HG02852 (cell line): Measurements from ENCODE around the gene MCCD1.

ENCODE experiments used
- ATAC-seq: cut with Tn5 transposase; IDR thresholded peaks from one replicate; pipeline ENCODE4 v1.9.1; 2021; ENCODE audit warnings: mild to moderate bottlenecking, moderate library complexity; ENCODE audit not compliant: unreplicated experiment

Gene MCCD1

GRCh38 chr6:31568537-31568961, 39.8 kb downstream of the MCCD1 start:
- peak; percentile 54 for ATAC-seq

DNA sequence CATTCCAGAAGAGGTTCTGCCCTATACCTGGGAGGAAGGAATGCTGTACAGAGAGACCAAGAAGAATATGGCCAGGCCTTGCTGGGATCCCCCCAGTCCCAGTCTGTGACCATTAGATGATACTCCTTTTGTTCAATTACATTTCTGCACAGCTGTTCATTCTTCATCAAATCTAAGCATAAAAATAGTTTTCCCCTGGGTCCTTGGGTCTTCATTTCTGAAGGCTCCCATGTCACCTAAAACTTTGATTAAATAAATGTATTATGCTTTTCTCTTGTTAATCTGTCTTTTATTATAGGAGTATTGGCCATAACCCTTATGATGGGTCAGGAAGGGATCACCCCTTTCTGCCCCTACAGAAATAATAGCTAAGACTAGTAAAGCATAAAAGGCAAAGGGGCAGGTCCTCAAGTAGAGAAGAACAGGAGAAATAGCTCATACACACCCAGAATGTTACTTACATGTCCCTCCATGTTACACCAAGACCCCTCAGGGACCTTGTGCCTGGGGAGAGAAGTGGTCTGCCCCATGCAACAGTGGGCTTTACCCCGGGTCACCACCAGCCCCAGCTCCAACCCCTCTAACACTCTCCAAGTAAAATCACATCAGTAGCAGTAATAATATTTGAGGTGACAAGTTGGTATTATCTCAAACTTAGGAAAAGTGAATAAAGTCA, 41.2 kb downstream of the MCCD1 start:
- ATAC-seq: no peak

DNA sequence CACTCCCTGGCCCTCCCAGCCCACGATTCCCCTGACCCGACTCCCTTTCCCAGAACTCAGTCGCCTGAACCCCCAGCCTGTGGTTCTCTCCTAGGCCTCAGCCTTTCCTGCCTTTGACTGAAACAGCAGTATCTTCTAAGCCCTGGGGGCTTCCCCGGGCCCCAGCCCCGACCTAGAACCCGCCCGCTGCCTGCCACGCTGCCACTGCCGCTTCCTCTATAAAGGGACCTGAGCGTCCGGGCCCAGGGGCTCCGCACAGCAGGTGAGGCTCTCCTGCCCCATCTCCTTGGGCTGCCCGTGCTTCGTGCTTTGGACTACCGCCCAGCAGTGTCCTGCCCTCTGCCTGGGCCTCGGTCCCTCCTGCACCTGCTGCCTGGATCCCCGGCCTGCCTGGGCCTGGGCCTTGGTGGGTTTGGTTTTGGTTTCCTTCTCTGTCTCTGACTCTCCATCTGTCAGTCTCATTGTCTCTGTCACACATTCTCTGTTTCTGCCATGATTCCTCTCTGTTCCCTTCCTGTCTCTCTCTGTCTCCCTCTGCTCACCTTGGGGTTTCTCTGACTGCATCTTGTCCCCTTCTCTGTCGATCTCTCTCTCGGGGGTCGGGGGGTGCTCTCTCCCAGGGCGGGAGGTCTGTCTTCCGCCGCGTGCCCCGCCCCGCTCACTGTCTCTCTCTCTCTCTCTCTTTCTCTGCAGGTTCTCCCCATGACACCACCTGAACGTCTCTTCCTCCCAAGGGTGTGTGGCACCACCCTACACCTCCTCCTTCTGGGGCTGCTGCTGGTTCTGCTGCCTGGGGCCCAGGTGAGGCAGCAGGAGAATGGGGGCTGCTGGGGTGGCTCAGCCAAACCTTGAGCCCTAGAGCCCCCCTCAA, 43.5 kb downstream of the MCCD1 start, which contains the start of gene LTA:
LTA (plus strand) TSS at position 249 of the 871 bp plus-strand sequence; CDS start at position 703, 454 bp downstream.
- ATAC-seq: no peak

GRCh38 chr6:31573239-31574105, 44.7 kb downstream of the MCCD1 start:
- no peak for ATAC-seq

DNA sequence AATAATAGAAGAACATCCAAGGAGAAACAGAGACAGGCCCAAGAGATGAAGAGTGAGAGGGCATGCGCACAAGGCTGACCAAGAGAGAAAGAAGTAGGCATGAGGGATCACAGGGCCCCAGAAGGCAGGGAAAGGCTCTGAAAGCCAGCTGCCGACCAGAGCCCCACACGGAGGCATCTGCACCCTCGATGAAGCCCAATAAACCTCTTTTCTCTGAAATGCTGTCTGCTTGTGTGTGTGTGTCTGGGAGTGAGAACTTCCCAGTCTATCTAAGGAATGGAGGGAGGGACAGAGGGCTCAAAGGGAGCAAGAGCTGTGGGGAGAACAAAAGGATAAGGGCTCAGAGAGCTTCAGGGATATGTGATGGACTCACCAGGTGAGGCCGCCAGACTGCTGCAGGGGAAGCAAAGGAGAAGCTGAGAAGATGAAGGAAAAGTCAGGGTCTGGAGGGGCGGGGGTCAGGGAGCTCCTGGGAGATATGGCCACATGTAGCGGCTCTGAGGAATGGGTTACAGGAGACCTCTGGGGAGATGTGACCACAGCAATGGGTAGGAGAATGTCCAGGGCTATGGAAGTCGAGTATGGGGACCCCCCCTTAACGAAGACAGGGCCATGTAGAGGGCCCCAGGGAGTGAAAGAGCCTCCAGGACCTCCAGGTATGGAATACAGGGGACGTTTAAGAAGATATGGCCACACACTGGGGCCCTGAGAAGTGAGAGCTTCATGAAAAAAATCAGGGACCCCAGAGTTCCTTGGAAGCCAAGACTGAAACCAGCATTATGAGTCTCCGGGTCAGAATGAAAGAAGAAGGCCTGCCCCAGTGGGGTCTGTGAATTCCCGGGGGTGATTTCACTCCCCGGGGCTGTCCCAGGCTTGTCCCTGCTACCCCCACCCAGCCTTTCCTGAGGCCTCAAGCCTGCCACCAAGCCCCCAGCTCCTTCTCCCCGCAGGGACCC, 45.6 kb downstream of the MCCD1 start:
- no peak for ATAC-seq

DNA sequence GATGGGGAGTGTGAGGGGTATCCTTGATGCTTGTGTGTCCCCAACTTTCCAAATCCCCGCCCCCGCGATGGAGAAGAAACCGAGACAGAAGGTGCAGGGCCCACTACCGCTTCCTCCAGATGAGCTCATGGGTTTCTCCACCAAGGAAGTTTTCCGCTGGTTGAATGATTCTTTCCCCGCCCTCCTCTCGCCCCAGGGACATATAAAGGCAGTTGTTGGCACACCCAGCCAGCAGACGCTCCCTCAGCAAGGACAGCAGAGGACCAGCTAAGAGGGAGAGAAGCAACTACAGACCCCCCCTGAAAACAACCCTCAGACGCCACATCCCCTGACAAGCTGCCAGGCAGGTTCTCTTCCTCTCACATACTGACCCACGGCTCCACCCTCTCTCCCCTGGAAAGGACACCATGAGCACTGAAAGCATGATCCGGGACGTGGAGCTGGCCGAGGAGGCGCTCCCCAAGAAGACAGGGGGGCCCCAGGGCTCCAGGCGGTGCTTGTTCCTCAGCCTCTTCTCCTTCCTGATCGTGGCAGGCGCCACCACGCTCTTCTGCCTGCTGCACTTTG, 46.7 kb downstream of the MCCD1 start, which contains the start of gene TNF:
TNF (plus strand) TSS at position 231 of the 567 bp plus-strand sequence; CDS start at position 408, 177 bp downstream.
- no peak for ATAC-seq

DNA sequence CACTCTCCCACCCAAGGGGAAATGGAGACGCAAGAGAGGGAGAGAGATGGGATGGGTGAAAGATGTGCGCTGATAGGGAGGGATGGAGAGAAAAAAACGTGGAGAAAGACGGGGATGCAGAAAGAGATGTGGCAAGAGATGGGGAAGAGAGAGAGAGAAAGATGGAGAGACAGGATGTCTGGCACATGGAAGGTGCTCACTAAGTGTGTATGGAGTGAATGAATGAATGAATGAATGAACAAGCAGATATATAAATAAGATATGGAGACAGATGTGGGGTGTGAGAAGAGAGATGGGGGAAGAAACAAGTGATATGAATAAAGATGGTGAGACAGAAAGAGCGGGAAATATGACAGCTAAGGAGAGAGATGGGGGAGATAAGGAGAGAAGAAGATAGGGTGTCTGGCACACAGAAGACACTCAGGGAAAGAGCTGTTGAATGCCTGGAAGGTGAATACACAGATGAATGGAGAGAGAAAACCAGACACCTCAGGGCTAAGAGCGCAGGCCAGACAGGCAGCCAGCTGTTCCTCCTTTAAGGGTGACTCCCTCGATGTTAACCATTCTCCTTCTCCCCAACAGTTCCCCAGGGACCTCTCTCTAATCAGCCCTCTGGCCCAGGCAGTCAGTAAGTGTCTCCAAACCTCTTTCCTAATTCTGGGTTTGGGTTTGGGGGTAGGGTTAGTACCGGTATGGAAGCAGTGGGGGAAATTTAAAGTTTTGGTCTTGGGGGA, 47.4 kb downstream of the MCCD1 start:
- no peak for ATAC-seq

- ATAC-seq: no peak
These were observed 48.3 kb downstream of the MCCD1 start for GRCh38 chr6:31576897-31577578.

- no peak for ATAC-seq
These were observed 48.8 kb downstream of the MCCD1 start for GRCh38 chr6:31577579-31577966.

DNA sequence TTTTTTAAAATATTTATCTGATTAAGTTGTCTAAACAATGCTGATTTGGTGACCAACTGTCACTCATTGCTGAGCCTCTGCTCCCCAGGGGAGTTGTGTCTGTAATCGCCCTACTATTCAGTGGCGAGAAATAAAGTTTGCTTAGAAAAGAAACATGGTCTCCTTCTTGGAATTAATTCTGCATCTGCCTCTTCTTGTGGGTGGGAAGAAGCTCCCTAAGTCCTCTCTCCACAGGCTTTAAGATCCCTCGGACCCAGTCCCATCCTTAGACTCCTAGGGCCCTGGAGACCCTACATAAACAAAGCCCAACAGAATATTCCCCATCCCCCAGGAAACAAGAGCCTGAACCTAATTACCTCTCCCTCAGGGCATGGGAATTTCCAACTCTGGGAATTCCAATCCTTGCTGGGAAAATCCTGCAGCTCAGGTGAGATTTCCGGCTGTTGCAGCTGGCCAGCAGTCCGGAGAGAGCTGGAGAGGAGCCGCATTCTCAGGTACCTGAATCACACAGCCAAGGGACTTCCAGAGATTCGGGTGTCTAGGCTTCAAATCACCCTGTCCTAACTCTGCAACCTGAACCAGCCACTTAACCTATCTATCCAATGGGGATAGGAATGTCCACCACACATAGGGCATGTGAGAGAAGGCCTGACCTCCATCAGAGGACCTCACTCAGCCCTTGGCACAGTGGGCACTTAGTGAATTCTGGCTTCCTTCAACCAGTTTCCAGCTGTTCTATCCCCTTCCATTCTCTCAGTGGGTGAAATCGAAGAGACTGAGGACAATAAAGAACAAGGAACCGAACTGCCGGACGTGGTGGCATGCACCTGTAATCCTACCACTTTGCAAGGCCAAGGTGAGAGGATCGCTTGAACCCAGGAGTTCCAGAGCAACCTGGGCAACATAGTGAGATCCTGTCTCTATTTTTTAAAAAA, 49.7 kb downstream of the MCCD1 start:
- ATAC-seq: no peak

- ATAC-seq: no peak
These were observed 50.4 kb downstream of the MCCD1 start for GRCh38 chr6:31579119-31579505.
